ENCODE data around the gene FUNDC2. TPM values are rescaled to one million over a fixed set of nuclear protein-coding genes. Genes with fewer than 3 reads are reported as not detected.

FUNDC2 gene
- 31.9 TPM for total RNA-seq

GRCh38 chrX:155026727-155027508 lies at the start of gene FUNDC2:
TSS of gene FUNDC2 (plus strand) at chrX:155026844. CDS start at chrX:155026939, 95 bp downstream.

GRCh38 chrX:155022585-155022984 lies 4.1 kb upstream of the FUNDC2 start, which contains the start of gene F8:
TSS of gene F8 (minus strand) at chrX:155022723. CDS start at chrX:155022552, 171 bp downstream.

GRCh38 chrX:155070975-155071693 lies 44.5 kb downstream of the FUNDC2 start, which contains the start of the genes BRCC3, CMC4 and MTCP1:
TSS of gene BRCC3 (plus strand) at chrX:155071508. CDS start at chrX:155071528, 20 bp downstream.
TSS of gene CMC4 (minus strand) at chrX:155071136. CDS start at chrX:155064023, 7,113 bp downstream.
TSS of gene MTCP1 (minus strand) at chrX:155071136. CDS start at chrX:155066010, 5,126 bp downstream.

Other genes starting within 250 kb of the FUNDC2 start
- 25.7 TPM for gene MPP1, start 221.4 kb upstream of the FUNDC2 start, total RNA-seq
- not detected for gene SMIM9, start 192.2 kb upstream of the FUNDC2 start, total RNA-seq
- gene F8A1, start 140.5 kb upstream of the FUNDC2 start, total RNA-seq = 5.6 TPM
- gene F8, start 4.1 kb upstream of the FUNDC2 start, total RNA-seq = 5.6 TPM
- 3.8 TPM for gene CMC4, start 44.3 kb downstream of the FUNDC2 start, total RNA-seq
- gene MTCP1, start 44.3 kb downstream of the FUNDC2 start, total RNA-seq = 3.4 TPM
- gene BRCC3, start 44.7 kb downstream of the FUNDC2 start, total RNA-seq = 18.8 TPM
- gene VBP1, start 189.6 kb downstream of the FUNDC2 start, total RNA-seq = 75.1 TPM
- 27.2 TPM for gene RAB39B, start 237.6 kb downstream of the FUNDC2 start, total RNA-seq

Data from parietal lobe (tissue), 1 donor.